Right kidney (tissue), 1 donor: ENCODE data around the gene RAB34.
"Not testable (repeated sequence)": the region's sequence is repeated elsewhere in the genome, so short reads cannot be mapped to it uniquely, and the experiment has no call there.

Source experiments
- DNase-seq: peaks from one replicate; pipeline ENCODE4 v3.0.0-alpha.2; 2016

RAB34 gene

GRCh38 chr17:28734712-28735241 is 17.1 kb upstream of the RAB34 start:
- no peak for DNase-seq

- no peak for DNase-seq
These were observed 15.7 kb upstream of the RAB34 start for GRCh38 chr17:28733346-28733745.

- DNase-seq: no peak
These were observed 12.3 kb upstream of the RAB34 start for GRCh38 chr17:28729950-28730330.

- DNase-seq: peak; percentile 98
These were observed 10.9 kb upstream of the RAB34 start, which contains the start of gene NEK8 for GRCh38 chr17:28728364-28729200. NEK8 (plus strand) TSS chr17:28728788; CDS start chr17:28728814, 26 bp downstream.

- DNase-seq: peak; percentile 96
These were observed 9.2 kb upstream of the RAB34 start for GRCh38 chr17:28726627-28727491.

- DNase-seq: no peak
These were observed 8.6 kb upstream of the RAB34 start, which contains the start of gene TLCD1 for GRCh38 chr17:28726226-28726626. TLCD1 (minus strand) TSS chr17:28726233; CDS start chr17:28726097, 136 bp downstream.

- peak; percentile 86 for DNase-seq
These were observed 8.1 kb upstream of the RAB34 start for GRCh38 chr17:28725660-28726225.

- DNase-seq: peak; percentile 33
These were observed 7.5 kb upstream of the RAB34 start for GRCh38 chr17:28725166-28725659.

- no peak for DNase-seq
These were observed 7.0 kb upstream of the RAB34 start for GRCh38 chr17:28724500-28725165.

GRCh38 chr17:28723836-28724499 is 6.3 kb upstream of the RAB34 start:
- not testable (repeated sequence) for DNase-seq

GRCh38 chr17:28723159-28723835 is 5.6 kb upstream of the RAB34 start:
- DNase-seq: no peak

- DNase-seq: no peak
These were observed 4.9 kb upstream of the RAB34 start for GRCh38 chr17:28722417-28723158.

GRCh38 chr17:28720997-28721329 is 3.3 kb upstream of the RAB34 start:
- not testable (repeated sequence) for DNase-seq

- DNase-seq: no peak
These were observed 2.8 kb upstream of the RAB34 start for GRCh38 chr17:28720247-28720996.

- no peak for DNase-seq
These were observed 1.4 kb upstream of the RAB34 start for GRCh38 chr17:28719021-28719433.

GRCh38 chr17:28718333-28719020 is 809 bp upstream of the RAB34 start:
- DNase-seq: no peak

- peak; percentile 86 for DNase-seq
These were observed 709 bp downstream of the RAB34 start for GRCh38 chr17:28716740-28717577.

GRCh38 chr17:28715217-28715616 is 2.5 kb downstream of the RAB34 start:
- no peak for DNase-seq
